Subcutaneous abdominal adipose tissue (tissue), 5 donors: ENCODE data around the gene FUT8.

Experiments used
- H3K27ac ChIP-seq: one replicate; pipeline ENCODE4 v1.7.0; 2013; ENCODE audit warnings: low read depth, mild to moderate bottlenecking, inconsistent platforms, low read length, moderate library complexity
- H3K27me3 ChIP-seq, 5 donors: one replicate each; pipeline ENCODE4 v1.7.0; 2013; ENCODE audit warnings: low read length in 5 of 5, inconsistent platforms in 1 of 5; ENCODE audit not compliant: control insufficient read depth in 5 of 5, insufficient read depth in 4 of 5
- H3K36me3 ChIP-seq, 5 donors: one replicate each; pipeline ENCODE4 v1.7.0; 2013; ENCODE audit warnings: low read length in 5 of 5; ENCODE audit not compliant: control insufficient read depth in 5 of 5, insufficient read depth in 5 of 5
- H3K4me1 ChIP-seq, 5 donors: one replicate each; pipeline ENCODE4 v1.7.0; 2013; ENCODE audit warnings: low read length in 5 of 5, mild to moderate bottlenecking in 3 of 5, moderate library complexity in 1 of 5; ENCODE audit not compliant: control insufficient read depth in 5 of 5, insufficient read depth in 5 of 5
- H3K4me3 ChIP-seq, 5 donors: one replicate each; pipeline ENCODE4 v1.7.0; 2013; ENCODE audit warnings: low read length in 5 of 5, low read depth in 1 of 5
- H3K9ac ChIP-seq, 5 donors: one replicate each; pipeline ENCODE4 v1.7.0; 2013; ENCODE audit warnings: low read length in 5 of 5, mild to moderate bottlenecking in 4 of 5, moderate library complexity in 3 of 5
- H3K9me3 ChIP-seq, 5 donors: one replicate each; pipeline ENCODE4 v1.7.0; 2013; ENCODE audit warnings: low read length in 5 of 5; ENCODE audit not compliant: control insufficient read depth in 5 of 5
- donor health status: healthy.
- donor health status: healthy.
- donor health status: healthy.
- donor health status: healthy.
- donor health status: healthy.

The FUT8 gene

GRCh38 chr14:65500075-65500474, 87.5 kb downstream of the FUT8 start:
- Histone ChIP-seq H3K27ac (no peak overlapping the region), H3K9me3 (no peaks in the 10 kb centered on the region), H3K4me3 (no peak overlapping the region), H3K36me3 (no peaks in the 10 kb centered on the region), H3K9ac (no peak overlapping the region), H3K4me1 (no peaks in the 10 kb centered on the region), H3K27me3 (no peaks in the 10 kb centered on the region)

- no peak overlapping the region for H3K27ac ChIP-seq
- H3K36me3 ChIP-seq, result no peaks in the 10 kb centered on the region
- no peaks in the 10 kb centered on the region for H3K4me1 ChIP-seq
- H3K9me3 ChIP-seq, result no peaks in the 10 kb centered on the region
- H3K4me3 ChIP-seq, result no peak overlapping the region
- no peaks in the 10 kb centered on the region for H3K27me3 ChIP-seq
- no peak overlapping the region for H3K9ac ChIP-seq
These were observed 88.8 kb downstream of the FUT8 start for GRCh38 chr14:65501328-65501727.

GRCh38 chr14:65502676-65503124, 90.2 kb downstream of the FUT8 start:
- Histone ChIP-seq H3K9ac (no peak overlapping the region), H3K4me1 (no peaks in the 10 kb centered on the region), H3K4me3 (no peak overlapping the region), H3K27ac (no peak overlapping the region), H3K36me3 (no peaks in the 10 kb centered on the region), H3K27me3 (no peaks in the 10 kb centered on the region), H3K9me3 (peaks cover 0 to 3% (median 0%) of the 10 kb centered on the region in 5 donors)

GRCh38 chr14:65503771-65504170, 91.2 kb downstream of the FUT8 start:
- H3K36me3 ChIP-seq, result no peaks in the 10 kb centered on the region
- no peaks in the 10 kb centered on the region for H3K4me1 ChIP-seq
- H3K9me3 ChIP-seq, result peaks cover 0 to 3% (median 0%) of the 10 kb centered on the region in 5 donors
- H3K27me3 ChIP-seq, result no peaks in the 10 kb centered on the region
- no peak overlapping the region for H3K27ac ChIP-seq
- H3K4me3 ChIP-seq, result no peak overlapping the region
- H3K9ac ChIP-seq, result no peak overlapping the region

GRCh38 chr14:65506801-65507200, 94.3 kb downstream of the FUT8 start:
- Histone ChIP-seq H3K4me3 (no peak overlapping the region), H3K36me3 (no peaks in the 10 kb centered on the region), H3K27me3 (no peaks in the 10 kb centered on the region), H3K9ac (no peak overlapping the region), H3K27ac (no peak overlapping the region), H3K4me1 (no peaks in the 10 kb centered on the region), H3K9me3 (peaks cover 0 to 7% (median 0%) of the 10 kb centered on the region in 5 donors)

GRCh38 chr14:65509842-65510241, 97.3 kb downstream of the FUT8 start:
- Histone ChIP-seq H3K27ac (no peak overlapping the region), H3K9ac (no peak overlapping the region), H3K27me3 (no peaks in the 10 kb centered on the region), H3K4me1 (no peaks in the 10 kb centered on the region), H3K9me3 (peaks cover 0 to 7% (median 0%) of the 10 kb centered on the region in 5 donors), H3K36me3 (no peaks in the 10 kb centered on the region), H3K4me3 (no peak overlapping the region)

GRCh38 chr14:65513671-65514070, 101.1 kb downstream of the FUT8 start:
- no peak overlapping the region for H3K4me3 ChIP-seq
- no peak overlapping the region for H3K27ac ChIP-seq
- no peaks in the 10 kb centered on the region for H3K4me1 ChIP-seq
- peaks cover 0 to 4% (median 0%) of the 10 kb centered on the region in 5 donors for H3K9me3 ChIP-seq
- H3K36me3 ChIP-seq, result no peaks in the 10 kb centered on the region
- no peak overlapping the region for H3K9ac ChIP-seq
- H3K27me3 ChIP-seq, result no peaks in the 10 kb centered on the region

- no peaks in the 10 kb centered on the region for H3K27me3 ChIP-seq
- no peak overlapping the region for H3K27ac ChIP-seq
- H3K9ac ChIP-seq, result no peak overlapping the region
- peaks cover 0 to 2% (median 0%) of the 10 kb centered on the region in 5 donors for H3K9me3 ChIP-seq
- H3K4me1 ChIP-seq, result no peaks in the 10 kb centered on the region
- H3K36me3 ChIP-seq, result no peaks in the 10 kb centered on the region
- no peak overlapping the region for H3K4me3 ChIP-seq
These were observed 105.4 kb downstream of the FUT8 start for GRCh38 chr14:65517635-65518542.

- no peaks in the 10 kb centered on the region for H3K36me3 ChIP-seq
- H3K27ac ChIP-seq, result no peak overlapping the region
- no peak overlapping the region for H3K9ac ChIP-seq
- peak overlapping the region in 1 of 5 donors; percentile 31 for H3K4me3 ChIP-seq
- no peaks in the 10 kb centered on the region for H3K27me3 ChIP-seq
- H3K9me3 ChIP-seq, result peaks cover 0 to 14% (median 6%) of the 10 kb centered on the region in 5 donors
- H3K4me1 ChIP-seq, result no peaks in the 10 kb centered on the region
These were observed 115.5 kb downstream of the FUT8 start for GRCh38 chr14:65528069-65528468.

- Histone ChIP-seq H3K9ac (no peak overlapping the region), H3K27me3 (no peaks in the 10 kb centered on the region), H3K9me3 (peaks cover 2 to 16% (median 6%) of the 10 kb centered on the region in 5 donors), H3K4me3 (no peak overlapping the region), H3K4me1 (no peaks in the 10 kb centered on the region), H3K27ac (no peak overlapping the region), H3K36me3 (no peaks in the 10 kb centered on the region)
These were observed 118.6 kb downstream of the FUT8 start for GRCh38 chr14:65531148-65531547.
